Naive B cell (primary cell): ENCODE results near the gene RANBP17. TPM values are rescaled to one million over a fixed set of nuclear protein-coding genes. Genes with fewer than 3 reads are reported as not detected.

Experiments used
- ATAC-seq, 2 donors: fragments of 150-1000 bp; cut with Tn5 transposase; 2 replicates each; pipeline ENCODE4 v1.10.0; 2021; ENCODE audit warnings: low read depth in 2 of 2, mild to moderate bottlenecking in 2 of 2, moderate library complexity in 2 of 2
- DNase-seq: peaks from one replicate; pipeline ENCODE4 v3.0.0; 2022
- H3K27ac Mint-ChIP-seq, 6 donors: one replicate each; pipeline ENCODE4 v1.8.0; 2020 to 2022; ENCODE audit warnings: mild to moderate bottlenecking in 6 of 6, mixed read lengths in 6 of 6, moderate library complexity in 5 of 6, inconsistent platforms in 2 of 6
- H3K27me3 Mint-ChIP-seq, 3 donors: one replicate each; pipeline ENCODE4 v1.8.0; 2021 to 2022; ENCODE audit warnings: mixed read lengths in 3 of 3, mild to moderate bottlenecking in 1 of 3
- H3K36me3 Mint-ChIP-seq, 2 donors: one replicate each; pipeline ENCODE4 v1.8.0; 2020 to 2022; ENCODE audit warnings: mixed read lengths in 2 of 2, inconsistent platforms in 1 of 2, mild to moderate bottlenecking in 1 of 2
- H3K4me1 Mint-ChIP-seq, 3 donors: one replicate each; pipeline ENCODE4 v1.8.0; 2020 to 2022; ENCODE audit warnings: mixed read lengths in 3 of 3, inconsistent platforms in 1 of 3, mild to moderate bottlenecking in 1 of 3, moderate library complexity in 1 of 3
- H3K4me3 Mint-ChIP-seq, 8 donors: one replicate each; pipeline ENCODE4 v1.8.0; 2020 to 2022; ENCODE audit warnings: mild to moderate bottlenecking in 8 of 8, mixed read lengths in 8 of 8, moderate library complexity in 8 of 8, inconsistent platforms in 2 of 8
- H3K9me3 Mint-ChIP-seq, 7 donors: one replicate each; pipeline ENCODE4 v1.8.0; 2020 to 2022; ENCODE audit warnings: mixed read lengths in 7 of 7, mild to moderate bottlenecking in 5 of 7, inconsistent platforms in 2 of 7, moderate library complexity in 1 of 7
- polyA plus RNA-seq, 6 donors: library from polyadenylated mRNA; unstranded; fragments of 300-500 nt; fragmentation: Illumina TruSeq; gene quantifications; one replicate each; pipeline ENCODE4 v1.2.3, GENCODE V29; 2021; ENCODE audit warnings: low read depth in 6 of 6

RANBP17 gene
- polyA plus RNA-seq, 6 donors from 2014 or later = not detected

DNA sequence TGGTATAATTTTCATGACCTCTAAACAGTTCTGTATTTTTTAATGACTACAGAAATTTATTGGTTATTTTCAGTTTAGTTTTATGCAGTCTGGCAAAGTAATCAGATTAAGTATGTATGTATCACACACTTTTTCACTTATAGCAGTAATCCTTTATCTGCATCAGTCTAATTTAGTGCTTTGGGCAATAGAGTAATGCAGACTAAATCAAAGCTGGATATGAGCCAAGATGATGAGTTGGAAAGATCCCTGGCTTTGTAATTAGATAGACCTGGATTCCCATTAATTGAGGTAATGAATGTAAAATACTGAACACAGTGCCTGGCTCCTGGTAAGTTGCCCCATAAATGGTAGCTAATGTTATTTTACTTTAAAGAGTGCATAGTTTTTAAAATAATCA lies 231.8 kb downstream of the RANBP17 start:
- no peak overlapping the region for H3K27ac Mint-ChIP-seq
- H3K4me1 Mint-ChIP-seq = no peaks in the 10 kb centered on the region
- no peak overlapping the region for H3K4me3 Mint-ChIP-seq
- peaks cover 0 to 8% (median 0%) of the 10 kb centered on the region in 3 donors for H3K27me3 Mint-ChIP-seq
- no peaks in the 10 kb centered on the region for H3K36me3 Mint-ChIP-seq
- H3K9me3 Mint-ChIP-seq = peaks cover 1 to 25% (median 6%) of the 10 kb centered on the region in 7 donors
- ATAC-seq (no peak), DNase-seq (no peak)

DNA sequence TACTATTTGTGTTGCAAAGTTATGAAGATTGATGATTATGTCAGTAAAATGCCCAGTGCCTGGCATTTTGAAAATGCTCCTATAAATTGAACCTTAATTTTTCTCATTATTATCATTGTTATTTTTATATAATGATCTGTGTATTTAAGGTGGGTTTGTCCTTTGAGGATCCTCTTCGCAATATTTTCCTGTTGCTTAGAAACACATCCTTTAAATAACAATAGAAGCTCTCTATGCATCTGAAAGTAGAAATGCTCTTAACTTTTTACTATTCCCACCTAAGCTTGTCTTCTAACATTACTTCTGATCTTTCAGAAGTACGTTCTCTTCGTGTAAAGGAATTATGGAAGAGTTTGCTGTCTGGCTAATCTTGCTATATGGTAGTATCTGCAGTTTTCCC lies 232.5 kb downstream of the RANBP17 start:
- ATAC-seq (no peak), DNase-seq (no peak)
- Mint-ChIP-seq H3K9me3 (peaks cover 1 to 29% (median 8%) of the 10 kb centered on the region in 7 donors), H3K36me3 (no peaks in the 10 kb centered on the region), H3K27me3 (peaks cover 0 to 8% (median 0%) of the 10 kb centered on the region in 3 donors), H3K4me3 (no peak overlapping the region), H3K27ac (no peak overlapping the region), H3K4me1 (no peaks in the 10 kb centered on the region)

DNA sequence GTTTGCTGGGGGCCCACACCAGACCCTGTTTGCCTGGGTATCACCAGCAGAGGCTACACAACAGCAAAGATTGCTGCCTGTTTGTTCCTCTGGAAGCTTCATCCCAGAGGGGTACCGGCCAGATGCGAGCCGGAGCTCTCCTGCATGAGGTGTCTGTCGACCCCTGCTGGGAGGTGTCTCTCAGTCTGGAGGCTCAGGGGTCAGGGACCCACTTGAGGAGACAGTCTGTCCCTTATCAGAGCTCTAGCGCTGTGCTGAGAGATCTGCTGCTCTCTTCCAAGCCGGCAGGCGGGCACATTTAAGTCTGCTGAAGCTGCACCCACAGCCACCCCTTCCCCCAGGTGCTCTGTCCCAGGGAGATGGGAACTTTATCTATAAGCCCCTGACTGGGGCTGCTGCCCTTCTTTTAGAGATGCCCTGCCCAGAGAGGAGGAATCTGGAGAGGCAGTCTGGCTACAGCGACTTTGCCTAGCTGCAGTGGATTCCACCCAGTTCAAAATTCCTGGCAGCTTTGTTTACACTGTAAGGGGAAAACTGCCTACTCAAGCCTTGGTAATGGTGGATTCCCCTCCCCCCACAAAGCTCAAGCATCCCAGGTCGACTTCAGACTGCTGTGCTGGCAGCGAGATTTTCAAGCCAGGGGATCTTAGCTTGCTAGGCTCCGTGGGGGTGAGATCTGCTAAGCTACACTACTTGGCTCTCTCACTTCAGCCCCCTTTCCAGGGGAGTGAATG lies 241.2 kb downstream of the RANBP17 start:
- ATAC-seq (no peak), DNase-seq (no peak)
- Mint-ChIP-seq H3K36me3 (no peaks in the 10 kb centered on the region), H3K27me3 (no peaks in the 10 kb centered on the region), H3K4me1 (no peaks in the 10 kb centered on the region), H3K4me3 (no peak overlapping the region), H3K9me3 (peaks cover 0 to 16% (median 11%) of the 10 kb centered on the region in 7 donors), H3K27ac (no peak overlapping the region)

DNA sequence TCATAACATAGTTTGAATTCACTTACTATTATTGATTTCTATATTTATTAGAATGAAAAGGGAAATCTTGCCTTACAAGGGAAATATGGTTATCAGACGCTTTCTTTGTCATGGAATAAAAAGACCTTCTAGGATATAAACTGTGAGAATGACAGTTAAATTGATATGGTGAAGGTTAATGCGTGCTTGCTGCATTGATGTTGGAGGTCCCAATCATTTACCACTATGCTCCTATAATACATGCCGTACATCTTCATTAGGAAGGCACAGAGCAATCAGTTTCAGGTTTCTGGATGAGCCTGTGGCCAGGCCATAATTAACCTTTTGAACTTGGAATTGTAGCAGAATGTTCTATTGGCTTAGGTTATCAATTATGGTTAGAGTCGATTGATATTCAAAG lies 245.9 kb downstream of the RANBP17 start:
- no peak for DNase-seq

DNA sequence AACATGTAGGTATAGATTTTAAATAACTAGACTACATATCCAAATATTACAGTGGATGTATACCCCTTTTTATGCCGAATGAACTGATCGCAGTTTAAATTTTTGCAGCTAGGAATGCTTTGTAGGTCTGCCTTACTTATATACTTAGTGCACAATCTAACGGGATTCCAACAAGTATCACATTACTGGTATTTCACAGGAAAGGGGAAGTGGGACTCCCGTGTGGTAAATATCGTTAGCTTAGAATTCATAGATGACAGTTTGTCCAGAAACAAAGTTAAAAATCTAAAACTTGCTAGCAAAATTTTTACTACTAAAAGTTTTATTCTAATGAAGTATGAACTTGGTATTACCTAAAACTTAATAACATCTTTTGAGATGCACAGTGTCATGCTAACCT lies 253.7 kb downstream of the RANBP17 start:
- Mint-ChIP-seq H3K27me3 (peaks cover 0 to 3% (median 0%) of the 10 kb centered on the region in 3 donors), H3K27ac (no peak overlapping the region), H3K4me1 (no peaks in the 10 kb centered on the region), H3K9me3 (peaks cover 2 to 25% (median 7%) of the 10 kb centered on the region in 7 donors), H3K4me3 (no peak overlapping the region), H3K36me3 (peaks cover 0 to 5% of the 10 kb centered on the region in 2 donors)
- ATAC-seq (no peak), DNase-seq (no peak)

More for the DNA sequence above, 245.9 kb downstream of the RANBP17 start:
- H3K27me3 Mint-ChIP-seq = no peaks in the 10 kb centered on the region
- H3K27ac Mint-ChIP-seq = no peak overlapping the region
- H3K4me1 Mint-ChIP-seq = no peaks in the 10 kb centered on the region
- ATAC-seq = no peak
- H3K9me3 Mint-ChIP-seq = peaks cover 0 to 5% (median 2%) of the 10 kb centered on the region in 7 donors
- H3K36me3 Mint-ChIP-seq = no peaks in the 10 kb centered on the region
- H3K4me3 Mint-ChIP-seq = no peak overlapping the region

DNA sequence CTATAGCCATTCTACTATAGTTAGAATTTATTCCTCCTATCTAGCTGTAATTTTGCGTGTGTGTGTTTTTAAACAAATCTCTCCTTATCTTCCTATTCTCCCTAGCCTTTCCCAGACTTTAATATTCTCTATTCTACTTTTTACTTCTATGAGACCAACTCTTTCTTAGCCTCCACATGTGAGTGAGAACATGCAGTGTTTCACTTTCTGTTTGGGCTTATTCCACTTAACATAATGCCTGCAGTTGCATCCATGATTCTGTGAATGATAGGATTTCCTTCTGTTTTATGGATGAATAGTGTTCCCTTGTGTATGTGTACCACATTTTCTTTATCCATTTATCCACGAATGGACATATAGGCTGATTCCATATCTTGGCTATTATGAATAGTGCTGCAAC lies 254.9 kb downstream of the RANBP17 start:
- peaks cover 0 to 8% of the 10 kb centered on the region in 2 donors for H3K36me3 Mint-ChIP-seq

DNA sequence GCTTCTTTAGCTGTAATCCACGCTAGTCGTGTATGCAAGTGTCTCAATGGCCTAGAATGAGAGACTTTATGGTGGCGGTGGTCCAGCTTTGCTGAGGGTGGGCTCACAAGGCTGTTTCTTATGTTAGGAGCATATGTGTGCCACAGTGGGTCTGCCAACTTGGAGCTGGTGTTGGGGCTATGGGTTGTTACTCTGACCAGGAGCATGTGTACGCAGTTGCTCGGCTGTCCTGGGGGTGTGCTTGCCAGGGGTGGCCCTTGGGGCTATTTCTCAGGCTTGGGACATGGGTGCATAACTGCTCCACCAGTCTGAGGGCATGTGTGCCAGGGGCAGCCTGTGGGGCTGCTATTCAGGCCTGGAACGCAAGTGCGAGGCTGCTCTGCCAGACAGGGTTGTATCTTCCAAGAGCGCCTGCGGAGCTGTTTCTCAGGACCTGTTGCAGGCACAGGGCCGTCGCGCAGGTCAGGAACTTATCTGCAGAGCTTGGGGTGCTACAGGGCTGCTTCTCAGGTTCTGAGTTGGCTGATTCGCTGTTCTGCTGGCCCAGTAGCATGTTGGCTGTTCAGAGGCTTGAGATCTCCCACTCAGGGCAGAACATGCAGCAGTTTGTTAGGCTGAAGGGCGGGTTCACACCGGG lies 259.3 kb downstream of the RANBP17 start:
- Mint-ChIP-seq H3K27me3 (peaks cover 0 to 9% (median 6%) of the 10 kb centered on the region in 3 donors), H3K36me3 (peaks cover 0 to 8% of the 10 kb centered on the region in 2 donors), H3K9me3 (peaks cover 2 to 28% (median 8%) of the 10 kb centered on the region in 7 donors), H3K4me1 (no peaks in the 10 kb centered on the region), H3K27ac (peak overlapping the region in 1 of 6 donors; percentile 7), H3K4me3 (no peak overlapping the region)
- DNase-seq (no peak), ATAC-seq (no peak)

More for the DNA sequence above, 254.9 kb downstream of the RANBP17 start:
- no peaks in the 10 kb centered on the region for H3K4me1 Mint-ChIP-seq
- no peak overlapping the region for H3K4me3 Mint-ChIP-seq
- peaks cover 2 to 28% (median 8%) of the 10 kb centered on the region in 7 donors for H3K9me3 Mint-ChIP-seq
- peaks cover 0 to 6% (median under 1%) of the 10 kb centered on the region in 3 donors for H3K27me3 Mint-ChIP-seq
- no peak overlapping the region for H3K27ac Mint-ChIP-seq
- DNase-seq = no peak
- no peak for ATAC-seq

DNA sequence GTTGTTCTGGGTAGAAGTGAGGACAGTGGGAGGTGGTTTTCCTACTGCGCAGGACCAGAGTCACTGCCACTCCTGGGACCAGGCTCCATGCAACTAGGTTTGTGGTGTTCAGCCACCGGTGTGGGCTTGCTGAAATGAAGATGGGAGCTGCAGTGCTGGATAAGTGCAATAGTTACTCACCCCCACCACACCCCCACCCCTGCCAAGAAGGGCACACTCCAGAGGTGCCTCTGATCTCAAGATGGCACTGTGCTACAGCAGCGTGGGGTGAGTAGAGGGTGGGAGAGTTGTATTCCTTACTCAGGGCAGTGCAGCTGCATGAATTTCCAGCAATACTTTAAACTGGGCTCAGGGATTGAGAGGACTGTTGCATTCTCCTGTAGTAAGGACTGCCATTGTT lies 259.8 kb downstream of the RANBP17 start:
- Mint-ChIP-seq H3K27ac (no peak overlapping the region), H3K36me3 (peaks cover 0 to 8% of the 10 kb centered on the region in 2 donors), H3K4me1 (no peaks in the 10 kb centered on the region), H3K9me3 (peaks cover 2 to 28% (median 8%) of the 10 kb centered on the region in 7 donors), H3K4me3 (no peak overlapping the region), H3K27me3 (peaks cover 0 to 9% (median 6%) of the 10 kb centered on the region in 3 donors)
- ATAC-seq (no peak), DNase-seq (no peak)

DNA sequence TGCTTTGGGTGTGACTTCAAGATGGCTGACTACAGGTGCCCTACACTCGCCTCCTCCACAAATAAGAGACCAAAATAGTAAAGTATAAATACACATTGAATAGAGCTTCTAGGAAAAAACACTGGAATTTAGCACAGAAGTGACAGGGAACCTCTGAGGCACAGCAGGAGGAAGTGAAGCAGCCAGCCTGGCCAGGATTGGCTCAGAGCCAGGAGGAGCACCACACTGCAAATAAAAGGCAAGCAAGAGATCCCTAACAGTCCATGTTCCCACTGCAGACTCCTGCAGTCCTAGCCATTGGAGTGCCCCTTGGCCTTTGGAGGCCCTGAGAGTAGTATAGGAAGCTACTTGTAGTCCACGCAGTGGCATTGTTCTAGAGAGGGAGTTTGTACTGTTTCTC lies 260.6 kb downstream of the RANBP17 start:
- ATAC-seq = no peak
- H3K36me3 Mint-ChIP-seq = peaks cover 0 to 8% of the 10 kb centered on the region in 2 donors
- H3K4me3 Mint-ChIP-seq = no peak overlapping the region
- H3K4me1 Mint-ChIP-seq = no peaks in the 10 kb centered on the region
- no peak overlapping the region for H3K27ac Mint-ChIP-seq
- peaks cover 0 to 9% (median 6%) of the 10 kb centered on the region in 3 donors for H3K27me3 Mint-ChIP-seq
- DNase-seq = no peak
- peaks cover 2 to 28% (median 8%) of the 10 kb centered on the region in 7 donors for H3K9me3 Mint-ChIP-seq

DNA sequence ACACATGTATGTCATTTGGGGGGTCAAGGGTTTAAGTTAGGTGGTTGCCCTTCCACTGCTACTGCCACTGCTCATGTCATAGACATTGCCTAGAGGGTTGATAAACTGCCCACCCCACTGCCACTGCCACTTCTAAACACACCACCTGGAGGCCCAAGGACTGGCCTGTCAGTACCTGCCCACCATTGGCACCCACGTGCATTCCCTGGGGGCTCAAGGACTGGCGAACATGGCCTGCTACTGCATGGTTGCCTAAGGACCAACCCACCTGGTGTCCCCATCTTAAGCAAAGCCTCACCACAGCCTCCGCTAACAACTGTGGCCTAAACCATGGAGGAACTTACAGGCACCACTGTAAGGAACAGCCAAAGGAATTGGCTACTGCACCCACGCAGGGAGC lies 261.6 kb downstream of the RANBP17 start:
- no peak for DNase-seq
- Mint-ChIP-seq H3K27me3 (peaks cover 0 to 9% (median 6%) of the 10 kb centered on the region in 3 donors), H3K27ac (peak overlapping the region in 1 of 6 donors; percentile 67), H3K9me3 (peaks cover 0 to 21% (median 7%) of the 10 kb centered on the region in 7 donors), H3K4me3 (peak overlapping the region in 1 of 8 donors; percentile 61), H3K4me1 (no peaks in the 10 kb centered on the region), H3K36me3 (peaks cover 0 to 8% of the 10 kb centered on the region in 2 donors)
- ATAC-seq = no peak

DNA sequence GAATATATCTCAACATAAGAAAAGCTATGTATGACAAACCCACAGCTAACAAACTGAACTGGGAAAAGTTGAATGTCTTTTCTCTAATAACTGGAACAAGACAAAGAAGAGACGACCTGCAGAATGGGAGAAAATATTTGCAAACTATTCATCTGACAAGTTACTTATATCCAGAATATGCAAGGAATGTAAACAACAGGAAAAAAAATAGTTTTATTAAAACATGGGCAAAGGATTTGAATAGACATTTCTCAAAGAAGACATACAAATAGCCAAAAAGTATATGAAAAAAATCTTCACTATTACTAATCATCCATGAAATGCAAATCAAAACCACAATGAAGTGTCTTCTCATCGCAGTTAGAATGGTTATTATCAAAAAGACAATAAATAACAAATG lies 265.5 kb downstream of the RANBP17 start:
- Mint-ChIP-seq H3K36me3 (no peaks in the 10 kb centered on the region), H3K27ac (no peak overlapping the region), H3K4me1 (no peaks in the 10 kb centered on the region), H3K9me3 (peaks cover 0 to 1% (median 0%) of the 10 kb centered on the region in 7 donors), H3K4me3 (no peak overlapping the region), H3K27me3 (peaks cover 0 to 2% (median 0%) of the 10 kb centered on the region in 3 donors)
- no peak for ATAC-seq
- no peak for DNase-seq

DNA sequence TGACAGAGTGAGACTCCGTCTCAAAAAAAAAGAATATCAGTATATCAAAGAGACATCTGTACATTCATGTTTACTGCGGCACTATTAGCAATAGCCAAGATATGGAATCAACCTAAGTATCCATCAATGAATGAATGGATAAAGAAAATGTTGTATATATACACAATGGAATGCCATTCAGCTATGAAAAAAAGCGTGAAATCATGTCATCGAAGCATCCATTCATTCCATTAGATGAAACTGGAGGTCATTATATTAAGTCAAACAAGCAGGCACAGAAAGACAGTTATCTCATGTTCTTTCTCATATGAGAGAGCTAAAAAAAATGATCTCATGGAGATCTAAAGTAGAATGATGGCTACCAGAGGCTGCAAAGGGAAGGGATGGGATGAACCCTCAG lies 266.3 kb downstream of the RANBP17 start:
- DNase-seq (no peak), ATAC-seq (no peak)
- Mint-ChIP-seq H3K9me3 (peaks cover 0 to 1% (median 0%) of the 10 kb centered on the region in 7 donors), H3K27me3 (no peaks in the 10 kb centered on the region), H3K36me3 (no peaks in the 10 kb centered on the region), H3K27ac (no peak overlapping the region), H3K4me3 (no peak overlapping the region), H3K4me1 (no peaks in the 10 kb centered on the region)

DNA sequence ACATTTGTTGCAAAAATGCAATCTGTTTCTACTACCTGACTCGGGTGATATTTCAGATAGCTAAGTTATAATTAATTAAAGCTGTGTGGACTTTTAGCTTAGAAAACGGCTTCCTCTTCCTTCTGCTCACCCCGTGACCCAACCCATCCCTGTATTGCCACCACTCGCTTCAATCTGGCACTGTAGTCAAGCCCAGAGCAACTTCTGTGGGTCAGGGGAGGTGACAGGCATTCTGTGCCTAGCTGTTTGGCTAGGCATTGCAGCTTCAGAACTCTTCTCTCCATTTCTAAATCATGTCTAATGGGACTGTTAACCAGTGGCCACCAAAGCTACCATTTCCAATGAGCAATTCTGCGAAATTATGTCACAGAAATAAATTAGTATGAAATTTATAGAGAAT lies 267.5 kb downstream of the RANBP17 start:
- peaks cover 0 to 1% (median 0%) of the 10 kb centered on the region in 7 donors for H3K9me3 Mint-ChIP-seq
- H3K4me3 Mint-ChIP-seq = no peak overlapping the region
- ATAC-seq (no peak), DNase-seq (no peak)
- H3K27me3 Mint-ChIP-seq = no peaks in the 10 kb centered on the region
- no peaks in the 10 kb centered on the region for H3K4me1 Mint-ChIP-seq
- H3K27ac Mint-ChIP-seq = no peak overlapping the region
- no peaks in the 10 kb centered on the region for H3K36me3 Mint-ChIP-seq

DNA sequence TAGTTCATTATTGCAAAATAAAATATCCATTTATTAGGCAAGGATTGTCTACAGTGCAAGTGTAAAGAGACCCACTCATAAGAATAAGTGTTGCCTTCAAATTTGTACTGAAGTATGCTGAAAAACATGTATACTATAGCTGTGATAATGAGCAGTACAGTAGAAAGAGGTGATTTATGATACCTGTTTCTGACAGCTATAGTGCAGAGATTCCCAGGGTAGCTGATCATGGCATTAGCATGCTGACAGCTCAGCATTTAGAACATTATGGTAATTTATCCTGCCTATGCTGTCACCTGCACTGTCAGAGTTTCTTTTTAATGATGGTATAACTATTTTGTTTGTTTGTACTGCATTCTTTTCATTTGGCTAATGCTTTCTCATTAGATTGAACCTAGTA lies 269.7 kb downstream of the RANBP17 start:
- no peak for ATAC-seq
- H3K27ac Mint-ChIP-seq = no peak overlapping the region
- H3K9me3 Mint-ChIP-seq = peaks cover 0 to under 1% (median 0%) of the 10 kb centered on the region in 7 donors
- H3K4me3 Mint-ChIP-seq = no peak overlapping the region
- peaks cover 0 to 3% (median 0%) of the 10 kb centered on the region in 3 donors for H3K27me3 Mint-ChIP-seq
- H3K4me1 Mint-ChIP-seq = no peaks in the 10 kb centered on the region
- DNase-seq = no peak
- no peaks in the 10 kb centered on the region for H3K36me3 Mint-ChIP-seq
